T-helper 1 cell treated with Interleukin-12 subunit alpha and Interleukin-12 subunit beta and Interleukin-4 antibody, amounts not matched to agents 30 μg/mL and 1 μg/mL, for 36 hours (primary cell): ENCODE data around the gene PYGB.
"Not testable (repeated sequence)": the region's sequence is repeated elsewhere in the genome, so short reads cannot be mapped to it uniquely, and the experiment has no call there.

ENCODE experiments used
- H3K27ac Mint-ChIP-seq: one replicate; pipeline ENCODE4 v1.8.0; 2021; ENCODE audit warnings: mild to moderate bottlenecking, mixed read lengths
- H3K27me3 Mint-ChIP-seq: one replicate; pipeline ENCODE4 v1.8.0; 2021; ENCODE audit warnings: low read depth, mixed read lengths
- H3K36me3 Mint-ChIP-seq: one replicate; pipeline ENCODE4 v1.8.0; 2021; ENCODE audit warnings: low read depth, mixed read lengths
- H3K4me1 Mint-ChIP-seq: one replicate; pipeline ENCODE4 v1.8.0; 2021; ENCODE audit warnings: low read depth, mixed read lengths
- H3K4me3 Mint-ChIP-seq: one replicate; pipeline ENCODE4 v1.8.0; 2021; ENCODE audit warnings: mild to moderate bottlenecking, moderate library complexity, mixed read lengths
- H3K9me3 Mint-ChIP-seq: one replicate; pipeline ENCODE4 v1.8.0; 2021; ENCODE audit warnings: mixed read lengths

PYGB gene

GRCh38 chr20:25234009-25234849 is 13.7 kb upstream of the PYGB start:
- peaks cover 17% of the 10 kb centered on the region for H3K4me1 Mint-ChIP-seq
- not testable (repeated sequence) for H3K27me3 Mint-ChIP-seq, H3K9me3 Mint-ChIP-seq, H3K36me3 Mint-ChIP-seq, H3K4me3 Mint-ChIP-seq, H3K27ac Mint-ChIP-seq

GRCh38 chr20:25236450-25237304 is 11.2 kb upstream of the PYGB start:
- Mint-ChIP-seq H3K27ac (no peak overlapping the region), H3K27me3 (peaks cover 3% of the 10 kb centered on the region), H3K9me3 (no peaks in the 10 kb centered on the region), H3K36me3 (no peaks in the 10 kb centered on the region), H3K4me1 (peaks cover 19% of the 10 kb centered on the region), H3K4me3 (no peak overlapping the region)

GRCh38 chr20:25237610-25238318 is 10.1 kb upstream of the PYGB start:
- H3K4me3 Mint-ChIP-seq: peak overlapping the region; percentile 19
- H3K36me3 Mint-ChIP-seq: no peaks in the 10 kb centered on the region
- H3K27ac Mint-ChIP-seq: peak overlapping the region; percentile 79
- peaks cover 9% of the 10 kb centered on the region for H3K27me3 Mint-ChIP-seq
- no peaks in the 10 kb centered on the region for H3K9me3 Mint-ChIP-seq
- peaks cover 19% of the 10 kb centered on the region for H3K4me1 Mint-ChIP-seq

- H3K27me3 Mint-ChIP-seq: peaks cover 15% of the 10 kb centered on the region
- H3K36me3 Mint-ChIP-seq: no peaks in the 10 kb centered on the region
- H3K4me1 Mint-ChIP-seq: peaks cover 19% of the 10 kb centered on the region
- no peaks in the 10 kb centered on the region for H3K9me3 Mint-ChIP-seq
- H3K27ac Mint-ChIP-seq: peak overlapping the region; percentile 79
- H3K4me3 Mint-ChIP-seq: no peak overlapping the region
Observed at GRCh38 chr20:25238319-25239037, 9.4 kb upstream of the PYGB start.

GRCh38 chr20:25239387-25240370 is 8.2 kb upstream of the PYGB start:
- no peaks in the 10 kb centered on the region for H3K36me3 Mint-ChIP-seq
- H3K4me3 Mint-ChIP-seq: no peak overlapping the region
- no peak overlapping the region for H3K27ac Mint-ChIP-seq
- peaks cover 19% of the 10 kb centered on the region for H3K4me1 Mint-ChIP-seq
- no peaks in the 10 kb centered on the region for H3K9me3 Mint-ChIP-seq
- peaks cover 15% of the 10 kb centered on the region for H3K27me3 Mint-ChIP-seq

- Mint-ChIP-seq H3K27me3 (peaks cover 20% of the 10 kb centered on the region), H3K4me1 (peaks cover 19% of the 10 kb centered on the region)
- not testable (repeated sequence) for H3K4me3 Mint-ChIP-seq, H3K9me3 Mint-ChIP-seq, H3K36me3 Mint-ChIP-seq, H3K27ac Mint-ChIP-seq
Observed at GRCh38 chr20:25240851-25241658, 6.8 kb upstream of the PYGB start.

GRCh38 chr20:25241659-25241955 is 6.3 kb upstream of the PYGB start:
- Mint-ChIP-seq H3K27me3 (peaks cover 22% of the 10 kb centered on the region), H3K4me1 (peaks cover 19% of the 10 kb centered on the region)
- H3K9me3 Mint-ChIP-seq, H3K36me3 Mint-ChIP-seq, H3K4me3 Mint-ChIP-seq, H3K27ac Mint-ChIP-seq: not testable (repeated sequence)

- Mint-ChIP-seq H3K36me3 (no peaks in the 10 kb centered on the region), H3K27ac (no peak overlapping the region), H3K9me3 (no peaks in the 10 kb centered on the region), H3K4me1 (peaks cover 23% of the 10 kb centered on the region), H3K4me3 (no peak overlapping the region), H3K27me3 (peaks cover 28% of the 10 kb centered on the region)
Observed at GRCh38 chr20:25242231-25242630, 5.7 kb upstream of the PYGB start.

GRCh38 chr20:25243416-25243979 is 4.4 kb upstream of the PYGB start:
- no peaks in the 10 kb centered on the region for H3K9me3 Mint-ChIP-seq
- peaks cover 12% of the 10 kb centered on the region for H3K4me1 Mint-ChIP-seq
- H3K36me3 Mint-ChIP-seq: no peaks in the 10 kb centered on the region
- peaks cover 28% of the 10 kb centered on the region for H3K27me3 Mint-ChIP-seq
- no peak overlapping the region for H3K4me3 Mint-ChIP-seq
- no peak overlapping the region for H3K27ac Mint-ChIP-seq

- Mint-ChIP-seq H3K9me3 (no peaks in the 10 kb centered on the region), H3K27ac (no peak overlapping the region), H3K4me3 (peak overlapping the region; percentile 14), H3K4me1 (peaks cover 16% of the 10 kb centered on the region), H3K27me3 (peaks cover 28% of the 10 kb centered on the region), H3K36me3 (peaks cover 3% of the 10 kb centered on the region)
Observed at GRCh38 chr20:25244976-25245375, 2.9 kb upstream of the PYGB start.

GRCh38 chr20:25245461-25245860 is 2.4 kb upstream of the PYGB start:
- Mint-ChIP-seq H3K27me3 (peaks cover 28% of the 10 kb centered on the region), H3K9me3 (no peaks in the 10 kb centered on the region), H3K27ac (no peak overlapping the region), H3K4me3 (peak overlapping the region; percentile 14), H3K36me3 (peaks cover 3% of the 10 kb centered on the region), H3K4me1 (peaks cover 16% of the 10 kb centered on the region)

GRCh38 chr20:25246182-25246999 is 1.5 kb upstream of the PYGB start:
- peaks cover 14% of the 10 kb centered on the region for H3K4me1 Mint-ChIP-seq
- peaks cover 3% of the 10 kb centered on the region for H3K36me3 Mint-ChIP-seq
- no peak overlapping the region for H3K27ac Mint-ChIP-seq
- H3K27me3 Mint-ChIP-seq: peaks cover 27% of the 10 kb centered on the region
- H3K9me3 Mint-ChIP-seq: no peaks in the 10 kb centered on the region
- H3K4me3 Mint-ChIP-seq: peak overlapping the region; percentile 75
